Brain pericyte (primary cell): Measurements from ENCODE around the gene KCNC1.

Source experiments
- DNase-seq: peaks from one replicate; pipeline ENCODE4 v3.0.0-alpha.2; 2012; ENCODE audit warnings: low read depth, low spot score

The KCNC1 gene

DNA sequence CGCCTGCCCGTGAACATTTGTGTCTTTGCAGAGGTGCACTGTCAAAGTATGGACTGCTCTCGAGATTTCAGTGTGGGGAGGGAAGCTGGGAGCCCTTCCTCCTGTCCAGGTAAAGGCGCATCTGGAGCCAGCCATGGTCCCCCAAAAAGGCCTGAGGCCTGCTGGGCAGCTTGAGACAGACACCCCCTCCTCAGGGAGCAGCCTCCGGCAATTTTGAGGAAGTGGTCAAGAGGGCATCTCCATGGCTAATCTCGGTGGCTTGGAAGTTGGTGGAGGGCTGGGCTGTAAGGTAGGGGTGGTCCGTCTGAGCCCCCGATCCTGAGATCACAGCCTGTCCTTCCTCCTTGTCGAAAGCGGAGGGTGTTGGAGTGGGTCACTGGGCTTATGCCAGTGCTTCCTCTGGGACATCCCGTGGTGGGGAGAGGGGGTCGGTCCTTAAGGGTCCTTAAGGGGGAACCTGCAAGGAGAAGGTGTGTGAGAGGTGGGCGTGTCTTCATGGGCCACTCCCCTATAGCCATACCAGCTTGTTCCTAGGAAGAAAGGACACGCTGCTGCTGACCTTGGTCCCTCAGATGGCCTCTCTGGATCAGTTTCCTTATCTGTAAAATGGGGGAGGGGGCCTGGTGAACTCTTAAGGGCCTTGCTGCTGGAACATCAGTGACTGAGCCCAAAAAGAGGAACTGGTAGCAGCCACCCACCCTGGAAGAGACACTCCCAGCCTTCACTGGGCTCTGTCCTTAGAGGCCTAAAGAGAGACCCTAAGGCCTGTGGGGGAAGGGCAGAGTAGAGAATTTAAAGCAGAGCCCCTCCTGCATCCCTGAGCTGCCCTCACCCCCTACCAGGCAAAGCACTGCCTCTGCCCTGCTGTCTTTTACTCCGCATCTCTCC is 2.6 kb downstream of the KCNC1 start:
- no peak for DNase-seq

DNA sequence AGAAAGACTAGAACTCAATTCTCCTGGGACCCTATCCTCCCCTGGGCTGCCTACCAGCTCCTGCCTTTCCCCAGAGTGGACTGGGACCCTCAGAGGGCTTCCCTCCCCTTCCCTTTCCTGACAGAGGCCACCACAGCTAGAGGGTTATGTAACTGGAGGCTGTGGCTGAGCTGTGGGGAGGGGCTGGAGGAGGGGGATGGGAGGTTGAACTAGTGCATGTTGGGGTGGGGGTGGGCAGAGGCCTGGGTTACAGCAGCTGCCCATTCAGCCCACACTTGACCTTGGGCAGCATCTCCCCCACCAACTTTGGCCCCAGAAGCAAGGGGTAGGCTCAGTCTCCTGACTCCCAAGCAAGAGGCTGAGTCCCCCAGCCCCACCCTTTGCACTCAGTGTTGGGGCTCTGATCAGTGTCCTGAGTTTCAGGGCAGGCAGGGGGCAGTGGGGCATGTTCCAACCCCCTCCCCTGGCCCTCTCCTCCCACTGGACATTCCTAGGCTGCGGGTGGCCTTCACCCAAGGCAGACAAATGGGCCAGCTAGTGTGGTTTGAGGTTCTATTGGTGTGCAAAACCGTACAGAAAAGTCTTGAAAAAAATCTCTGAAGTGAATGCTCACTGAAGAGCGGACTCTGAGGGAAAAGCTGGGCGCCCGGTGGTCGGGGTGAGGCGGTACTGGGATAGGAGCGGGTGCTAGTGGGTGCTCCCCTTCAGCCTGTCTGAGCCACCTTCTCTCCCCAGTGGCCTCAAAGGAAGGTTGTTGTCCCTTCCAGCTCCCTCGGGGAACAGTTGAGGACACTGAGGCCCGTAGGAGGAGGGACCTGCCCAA is 3.8 kb downstream of the KCNC1 start:
- no peak for DNase-seq

DNA sequence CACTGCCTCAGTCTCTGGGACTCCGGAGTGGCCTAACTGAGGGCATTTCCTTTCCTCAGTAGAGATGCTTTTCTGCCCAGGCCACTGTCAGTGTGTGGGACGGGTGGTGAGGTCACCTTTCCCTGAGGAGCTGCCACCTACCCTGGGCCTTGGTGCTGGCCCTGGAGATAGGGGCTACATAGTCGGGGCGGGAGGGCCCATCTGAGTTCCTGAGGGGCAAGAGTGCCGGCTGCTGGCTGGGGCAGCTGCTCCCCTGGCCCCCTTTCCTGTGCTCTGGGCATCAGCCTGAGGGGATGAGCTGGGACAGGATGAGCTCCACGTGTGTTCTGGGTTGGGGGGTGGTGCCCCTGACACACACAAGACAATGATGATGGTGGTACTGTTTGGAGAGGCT is 5.4 kb downstream of the KCNC1 start:
- DNase-seq: no peak

DNA sequence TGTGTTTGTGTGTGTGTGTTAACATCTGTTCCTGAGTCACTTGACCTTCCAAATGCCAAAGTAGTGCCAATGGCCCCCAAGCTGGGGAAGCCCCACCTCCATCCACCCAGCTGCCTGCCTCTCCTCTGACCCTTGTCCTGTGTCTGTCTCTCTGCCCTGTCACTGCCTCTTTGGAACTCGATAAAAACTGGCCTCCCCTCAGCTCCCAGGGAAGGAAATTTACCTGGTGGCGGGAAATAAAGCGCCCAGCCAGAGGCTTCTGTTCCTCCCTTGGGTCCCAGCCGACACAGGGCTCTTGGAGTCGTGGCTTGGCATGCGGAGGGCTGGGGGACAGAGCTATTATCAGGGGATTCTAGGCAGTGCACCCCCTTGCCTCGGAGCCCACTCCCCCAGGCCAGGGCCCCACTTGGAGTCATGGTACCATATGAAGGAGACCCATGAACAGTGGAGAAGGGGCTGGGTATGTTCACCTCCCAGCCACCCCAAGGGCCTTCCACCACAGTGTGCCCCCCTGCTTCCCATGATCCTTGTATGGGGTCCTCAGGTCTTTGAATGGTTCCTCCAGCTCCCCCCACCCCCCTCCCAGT is 6.2 kb downstream of the KCNC1 start:
- no peak for DNase-seq

DNA sequence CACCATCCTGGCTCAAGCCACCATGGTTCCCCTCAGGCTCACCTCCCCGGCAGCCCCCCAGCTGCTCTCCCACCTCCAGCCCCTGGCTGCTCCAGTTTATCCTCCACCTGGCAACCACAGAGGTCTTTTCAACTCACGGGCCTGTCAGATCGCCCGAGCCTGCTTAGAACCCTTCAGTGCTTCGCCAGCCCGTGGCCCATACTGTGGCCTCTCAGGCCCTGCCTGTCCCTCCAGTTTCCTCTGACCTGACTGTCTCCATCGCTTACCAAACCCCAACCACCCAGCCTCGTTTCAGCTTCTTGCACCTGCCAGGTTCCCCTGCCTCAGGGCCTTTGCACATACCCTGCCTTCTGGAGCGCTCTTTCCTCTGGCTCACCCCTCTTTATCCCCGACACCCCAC is 6.9 kb downstream of the KCNC1 start:
- DNase-seq: no peak

DNA sequence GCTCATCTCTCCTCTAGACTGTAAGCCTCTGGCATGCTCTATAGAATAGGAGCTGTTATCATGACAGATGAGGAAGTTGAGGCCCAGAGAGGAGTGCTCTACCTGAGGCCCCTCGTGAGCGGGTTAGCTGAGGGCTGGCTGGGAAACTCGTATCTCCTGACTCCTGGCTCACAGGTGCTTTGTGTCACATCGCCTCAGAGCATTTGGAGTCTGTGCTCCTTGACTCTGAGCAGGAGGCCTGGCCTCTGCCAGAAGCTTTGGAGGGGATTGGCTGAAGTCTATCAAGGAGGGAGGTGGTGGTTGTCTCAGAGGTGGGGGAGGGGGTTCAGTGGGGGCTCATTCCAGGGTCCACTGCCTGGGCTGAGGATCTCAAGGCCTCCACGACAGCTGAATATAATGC is 7.4 kb downstream of the KCNC1 start:
- DNase-seq: no peak

DNA sequence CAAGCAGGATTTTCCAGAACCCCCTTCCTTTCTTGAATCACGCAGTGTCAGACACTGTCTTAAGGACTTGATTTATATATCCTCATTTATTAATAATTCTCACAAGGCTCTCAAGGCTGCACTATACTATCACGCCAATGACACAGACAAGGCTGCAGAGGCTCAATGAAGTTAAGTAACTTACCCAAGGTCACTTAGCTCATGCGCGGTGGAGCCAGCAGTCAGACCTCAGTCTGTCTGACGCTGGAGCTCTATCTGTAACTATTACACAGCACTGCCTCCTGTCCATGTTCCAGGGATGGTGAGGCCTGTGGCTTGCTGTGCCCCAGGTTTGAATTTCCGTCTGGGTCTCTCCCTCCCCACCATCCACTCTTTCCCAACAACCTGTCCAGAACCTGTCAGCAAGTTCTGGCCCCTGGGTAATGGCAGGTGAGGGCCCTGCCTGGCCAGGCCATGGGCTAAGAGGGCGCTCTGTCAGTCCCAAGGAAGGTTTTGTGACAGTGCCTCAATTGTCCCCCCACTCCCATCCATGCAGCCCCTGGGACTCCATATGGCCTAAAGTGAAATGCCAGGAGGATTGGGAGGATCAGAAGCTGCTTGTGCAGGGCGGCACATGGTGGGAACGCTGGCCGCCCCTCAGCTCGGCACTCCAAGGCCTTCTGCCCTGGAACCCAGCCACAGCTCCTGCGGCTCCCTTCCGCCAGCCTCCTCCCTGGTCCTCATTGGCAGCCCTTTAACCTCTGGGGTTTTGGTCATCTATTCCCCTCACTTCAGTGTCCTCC is 8.6 kb downstream of the KCNC1 start:
- DNase-seq: no peak

DNA sequence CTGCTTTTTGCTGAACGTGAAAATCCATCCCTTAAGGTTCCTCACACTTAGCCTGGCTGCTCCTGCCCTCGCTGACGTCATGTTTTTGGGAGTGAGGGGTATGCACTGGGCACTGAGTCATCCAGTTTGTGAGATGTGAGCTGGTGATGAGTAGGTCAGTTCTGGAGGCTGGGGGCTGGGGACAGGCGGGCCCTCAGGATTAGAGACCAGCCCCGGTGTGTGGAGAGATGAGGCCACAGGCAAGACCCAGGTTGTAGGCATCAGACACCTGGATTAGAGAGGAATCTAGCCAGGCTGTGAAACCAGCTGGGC is 9.2 kb downstream of the KCNC1 start:
- DNase-seq: no peak

DNA sequence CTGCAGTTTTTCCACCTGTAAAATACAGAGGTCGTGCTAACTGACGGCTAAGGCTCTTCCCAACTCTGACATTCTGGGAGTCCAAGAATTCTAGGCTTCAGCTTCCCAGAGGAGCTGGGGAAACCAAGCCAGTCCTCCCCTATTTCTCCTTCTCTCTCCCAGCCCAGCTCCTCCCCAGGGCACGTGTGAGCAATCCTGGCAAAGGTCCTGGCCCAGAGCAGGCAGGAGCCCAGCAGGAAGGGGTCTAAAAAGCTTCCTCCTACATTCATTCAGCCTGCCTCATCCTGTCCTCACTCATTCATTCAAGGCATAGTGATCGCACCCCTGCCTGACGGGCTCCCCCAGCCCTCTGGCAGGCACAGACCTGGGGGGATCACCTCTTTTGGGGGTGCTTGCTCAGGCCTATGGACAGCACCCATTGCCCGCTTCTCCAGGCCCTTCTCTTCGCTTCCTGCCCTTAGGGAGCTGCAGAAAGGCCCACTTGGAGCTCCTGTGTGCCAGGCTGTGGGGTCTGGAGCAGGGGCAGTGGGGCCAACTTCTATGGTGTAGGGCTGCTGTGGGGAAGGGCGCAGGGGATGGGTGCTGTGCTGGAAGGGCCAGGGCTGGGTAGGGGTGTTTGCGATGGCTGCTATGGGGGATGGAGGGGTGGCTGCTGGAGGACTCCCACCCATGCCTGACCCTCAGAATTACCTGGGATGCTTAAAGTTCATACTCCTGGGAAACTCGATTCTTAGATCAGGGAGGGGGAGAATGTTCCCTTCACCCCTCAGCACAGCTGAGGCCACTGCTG is 9.8 kb downstream of the KCNC1 start:
- no peak for DNase-seq

DNA sequence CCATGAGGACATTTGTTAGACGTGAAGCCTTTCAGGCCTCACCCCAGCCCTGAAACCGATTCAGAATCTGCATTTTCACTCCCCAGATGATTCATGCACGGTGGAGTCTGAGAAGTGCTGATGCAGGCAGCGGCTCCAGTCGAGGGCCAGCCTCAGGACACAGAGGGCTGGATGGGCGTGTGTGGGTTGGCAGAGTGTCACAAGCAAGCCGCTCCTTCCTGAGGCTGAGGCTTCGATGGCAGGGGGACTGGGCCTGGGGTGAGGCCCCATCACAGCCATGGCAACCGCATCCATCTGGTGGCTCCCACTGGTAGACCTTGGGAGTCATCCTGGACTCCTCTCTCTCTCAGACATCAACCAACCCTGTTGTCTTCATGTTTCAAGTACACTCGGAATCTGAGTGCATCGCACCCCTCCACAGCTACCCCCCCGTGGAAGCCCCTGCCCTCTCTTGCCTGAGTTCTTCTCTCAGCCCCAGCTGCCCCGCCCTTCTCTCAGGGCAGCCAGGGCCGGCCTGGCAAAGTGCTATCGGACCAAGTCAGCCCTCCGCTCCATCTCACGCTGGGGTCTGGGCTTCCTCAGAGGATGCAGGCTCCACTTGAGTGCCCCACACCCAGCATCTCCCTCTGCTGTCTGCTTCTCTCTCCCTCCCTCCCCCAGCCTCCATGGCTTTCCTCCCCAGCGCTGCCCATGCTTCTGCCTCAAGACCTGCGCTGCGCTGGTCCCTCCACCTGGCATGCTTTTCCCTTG is 10.6 kb downstream of the KCNC1 start:
- DNase-seq: no peak

DNA sequence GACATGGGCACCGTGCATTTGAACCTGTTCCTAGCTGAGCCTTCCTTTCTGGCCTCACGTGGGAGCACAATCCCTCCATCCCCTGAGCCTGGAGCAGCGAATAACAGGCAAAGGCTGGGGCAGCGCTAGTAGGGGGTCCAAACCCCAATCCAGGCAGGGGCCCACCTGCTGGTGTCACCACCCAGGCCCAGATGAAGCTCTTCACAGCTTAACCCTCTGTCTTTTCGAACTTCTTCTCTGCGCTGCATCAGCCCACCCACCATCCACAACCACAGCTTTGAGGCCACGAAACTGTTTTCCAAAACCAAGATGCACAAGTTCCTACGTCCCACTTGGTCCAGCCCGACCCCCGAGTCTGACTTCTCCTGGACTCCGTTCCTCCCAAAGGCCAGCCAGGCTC is 11.5 kb downstream of the KCNC1 start:
- DNase-seq: no peak

DNA sequence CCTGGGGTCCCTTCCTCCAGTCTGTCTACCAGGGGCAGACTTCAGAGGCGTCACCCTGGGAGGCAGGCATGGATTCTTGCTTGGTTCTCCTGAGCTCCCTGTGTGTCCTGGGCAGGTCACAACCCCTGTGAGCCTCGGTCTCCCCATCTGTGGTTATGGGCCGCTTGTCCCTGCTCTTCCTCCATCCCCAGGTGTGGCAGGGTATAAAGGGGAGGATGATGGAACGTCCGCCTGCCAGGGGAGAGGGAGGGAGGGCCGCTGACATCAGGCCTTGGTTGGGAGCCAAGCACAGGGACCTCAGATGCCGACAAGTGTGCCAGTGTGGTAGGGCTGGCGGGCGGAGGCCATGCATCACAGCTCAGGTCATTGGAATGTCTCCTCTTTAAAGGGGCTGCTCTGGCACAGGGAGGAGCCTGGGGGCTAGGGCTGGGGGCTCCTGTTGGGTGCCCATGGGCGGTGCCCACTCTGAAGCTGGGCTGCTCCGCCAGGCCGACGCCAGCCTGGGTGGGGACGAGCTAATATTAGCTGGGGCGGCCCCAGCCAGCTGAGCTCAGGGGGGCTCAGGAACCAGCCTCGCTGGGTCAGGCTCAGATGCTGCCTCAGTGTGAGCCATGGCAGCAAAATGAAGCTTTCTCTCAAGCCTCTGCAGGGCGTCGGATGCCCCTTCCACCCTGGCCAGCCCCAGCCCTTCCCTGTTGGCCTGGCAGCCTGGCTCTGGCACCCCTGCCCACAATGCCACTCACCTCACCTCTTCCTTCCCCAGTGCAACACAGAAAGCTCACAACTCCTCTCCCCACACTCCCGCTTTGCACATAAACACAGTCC is 12.8 kb downstream of the KCNC1 start:
- DNase-seq: no peak

DNA sequence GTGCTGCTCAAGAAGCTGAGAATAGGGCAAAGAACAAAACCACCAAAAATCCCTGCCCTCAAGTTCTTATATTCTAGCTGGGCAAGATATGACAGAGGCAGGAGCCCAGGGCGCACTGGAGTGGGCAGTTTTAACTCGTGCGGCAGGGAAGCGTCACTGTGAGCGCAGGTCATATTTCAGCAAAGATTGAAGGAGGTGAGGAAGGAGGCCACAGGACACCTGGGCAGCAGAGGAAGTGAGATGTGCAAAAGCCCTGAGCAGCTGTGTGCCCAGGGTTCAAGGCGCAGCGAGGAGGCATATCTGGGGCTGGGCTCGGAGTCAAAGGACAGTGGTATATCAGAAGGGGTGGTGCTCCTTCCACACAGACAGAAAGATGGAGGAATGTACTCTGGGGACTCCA is 13.5 kb downstream of the KCNC1 start:
- no peak for DNase-seq

DNA sequence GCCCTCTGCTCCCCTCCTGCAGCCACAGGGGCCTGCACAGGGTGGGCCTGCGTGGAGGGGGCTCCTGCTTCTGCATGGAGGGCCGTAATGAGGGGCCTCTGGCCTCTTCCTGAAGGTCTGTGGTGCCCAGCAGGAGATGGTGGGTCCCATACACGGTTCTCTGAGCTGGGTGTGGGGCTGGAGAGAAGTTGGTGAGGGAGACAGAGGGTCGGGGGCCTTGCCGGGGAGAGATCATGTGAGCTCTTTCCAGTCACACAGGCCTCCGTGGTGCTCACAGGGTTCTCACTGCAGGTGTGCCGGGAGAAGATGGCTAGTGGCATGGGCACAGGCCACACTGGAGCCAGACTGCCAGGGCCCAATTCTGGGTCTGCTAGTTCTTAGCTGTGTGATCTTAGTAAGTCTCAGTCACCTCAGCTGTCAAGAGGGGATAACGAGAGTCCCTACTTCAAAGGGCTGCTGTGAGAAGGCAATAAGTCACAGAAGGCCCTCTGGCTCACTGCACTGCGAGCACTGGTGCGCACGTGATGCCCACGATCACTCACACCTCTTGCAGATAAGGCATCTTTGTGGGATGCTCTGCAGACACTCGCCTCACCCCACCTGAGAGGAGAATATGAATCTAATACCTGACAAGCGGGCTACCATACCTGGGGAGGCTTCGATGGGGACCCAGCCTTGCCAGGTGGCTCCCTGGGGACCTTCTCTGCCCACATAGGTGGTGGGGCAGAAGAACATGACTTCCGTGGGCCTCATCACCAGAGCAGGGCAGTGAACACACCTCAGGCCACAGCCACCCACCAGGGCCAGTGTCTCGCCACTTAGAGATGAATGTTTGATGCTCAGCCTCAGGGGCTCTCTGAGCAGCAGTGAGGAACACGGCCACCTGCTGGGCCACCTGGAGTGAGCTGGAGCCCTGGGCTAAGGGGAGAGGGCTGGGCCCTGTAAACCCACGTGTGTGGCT is 14.5 kb downstream of the KCNC1 start:
- DNase-seq: no peak

DNA sequence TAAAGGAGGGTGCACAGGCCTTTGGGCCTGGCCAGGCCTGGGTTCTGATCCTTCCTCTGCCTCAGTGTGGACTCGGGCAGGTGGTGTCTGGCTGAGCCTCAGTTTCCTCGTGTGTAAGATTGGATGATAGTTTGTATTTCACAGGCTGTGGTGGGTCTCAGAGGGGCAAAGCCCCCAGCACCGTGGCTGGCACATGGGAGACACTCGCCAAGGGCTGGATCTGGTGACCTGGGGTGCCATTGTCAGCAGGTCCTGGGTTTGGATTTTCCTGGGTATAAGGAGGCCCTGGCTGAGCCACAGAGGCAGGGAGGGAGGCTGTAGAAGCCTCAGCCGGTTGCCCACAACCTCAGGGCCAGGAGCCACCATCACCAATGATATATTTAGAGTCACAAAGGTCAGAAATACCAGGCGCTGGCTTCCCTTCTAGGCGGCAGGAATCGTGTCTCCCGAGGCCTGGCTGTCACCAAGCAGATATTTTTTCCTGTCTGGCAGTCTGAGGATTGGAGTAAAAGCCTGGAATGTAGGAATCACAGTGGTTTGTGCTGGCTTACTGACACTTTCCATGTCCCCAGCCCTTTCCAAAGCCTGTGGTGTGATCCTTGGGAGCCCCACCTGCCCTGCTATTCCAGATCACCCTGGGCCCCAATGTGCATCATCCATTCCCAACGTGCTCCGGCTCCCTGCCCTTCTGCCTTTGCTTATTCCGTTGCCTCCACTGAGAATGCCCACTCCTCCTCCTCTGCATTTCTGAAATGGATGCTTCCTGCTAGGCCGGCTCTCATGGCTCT is 15.6 kb downstream of the KCNC1 start:
- DNase-seq: no peak

DNA sequence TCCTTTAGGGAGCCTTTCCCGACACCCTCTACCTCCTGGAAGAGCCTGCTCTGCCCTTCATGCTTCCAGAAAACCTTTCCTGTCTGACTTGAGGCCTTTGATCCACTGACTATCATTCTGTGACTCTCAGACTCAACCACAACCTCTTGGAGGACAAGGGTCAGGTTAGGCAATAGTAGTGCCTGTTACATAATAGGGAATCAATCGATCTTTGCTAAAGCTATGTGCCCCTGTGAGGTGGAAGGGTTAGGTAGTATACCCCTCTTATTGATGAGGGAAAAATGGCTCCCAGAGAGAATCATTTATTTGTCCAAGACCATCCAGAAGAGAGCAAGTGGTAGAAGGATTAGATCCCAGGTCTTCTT is 16.2 kb downstream of the KCNC1 start:
- no peak for DNase-seq

DNA sequence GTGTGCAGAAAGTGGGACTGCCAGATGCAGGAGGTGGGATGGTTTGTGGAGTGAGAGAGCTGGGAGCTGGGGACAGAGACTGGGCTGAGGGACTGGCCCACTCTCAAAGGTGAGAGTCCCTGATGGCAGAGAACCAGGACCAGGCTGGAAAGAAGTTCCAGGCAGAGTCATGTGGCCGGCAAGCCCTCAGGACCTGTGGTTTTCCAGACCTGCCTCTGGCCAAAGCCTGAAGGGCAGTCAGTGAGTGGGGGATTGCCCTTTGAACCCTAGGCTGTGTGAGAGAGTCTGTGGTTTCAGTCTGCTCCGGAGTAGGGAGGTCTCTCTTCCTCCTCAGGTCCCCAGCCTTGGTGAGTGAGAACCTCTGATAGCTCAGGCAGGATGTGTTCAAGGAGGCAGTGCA is 17.0 kb downstream of the KCNC1 start:
- no peak for DNase-seq

DNA sequence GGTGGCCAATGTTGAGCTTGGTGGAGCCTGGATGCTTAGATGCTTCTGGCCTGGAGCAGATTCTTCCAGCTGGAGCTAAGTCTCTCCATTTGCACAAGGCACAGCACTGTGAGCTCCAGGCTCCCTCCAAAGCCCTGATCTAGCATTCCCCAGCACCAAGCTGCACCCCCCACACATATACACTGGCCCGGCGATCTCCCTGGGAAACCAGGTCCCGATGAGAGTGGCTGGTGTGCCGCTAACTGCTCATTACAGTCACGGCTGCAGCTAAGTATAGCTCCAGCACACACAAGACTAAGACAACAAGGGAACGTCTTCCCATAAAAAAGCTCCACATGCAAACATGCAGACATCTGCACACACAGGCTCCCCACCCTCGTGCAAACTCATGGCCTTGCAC is 17.6 kb downstream of the KCNC1 start:
- no peak for DNase-seq
